Stimulated activated CD4-positive, alpha-beta T cell treated with anti-CD3 and anti-CD28 coated beads, Interleukin-4, amount 100 ng/mL, for 1 hour (primary cell): Measurements from ENCODE around the gene ADD2.
A peak's percentile ranks its signal among the peaks of the same experiment; 100 is the strongest.
"Not testable (repeated sequence)": the region's sequence is repeated elsewhere in the genome, so short reads cannot be mapped to it uniquely, and the experiment has no call there.

Experiments used
- DNase-seq: peaks from one replicate; pipeline ENCODE4 v3.0.0-alpha.2; 2020

Gene ADD2

GRCh38 chr2:70670626-70671025, 97.4 kb downstream of the ADD2 start:
- no peak for DNase-seq

DNA sequence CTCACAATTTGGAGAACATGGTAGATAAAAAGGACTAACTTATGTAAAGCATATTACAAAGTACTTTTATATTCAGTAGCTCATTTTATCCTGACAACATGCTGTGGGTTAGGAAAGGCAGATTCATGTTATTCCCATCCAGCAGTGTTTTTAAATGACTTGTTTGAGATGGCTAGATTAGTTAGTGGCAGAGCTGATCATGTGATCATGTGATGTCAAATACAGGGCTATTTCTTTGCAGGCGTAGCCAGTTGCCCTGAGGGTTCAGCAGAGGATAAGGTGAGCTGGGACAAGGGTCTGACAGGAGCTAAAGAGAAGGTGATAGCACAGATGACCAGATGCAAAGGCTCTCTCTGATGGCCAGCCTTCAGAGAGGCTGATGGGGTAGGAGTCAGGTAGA, 97.8 kb downstream of the ADD2 start:
- DNase-seq = no peak

DNA sequence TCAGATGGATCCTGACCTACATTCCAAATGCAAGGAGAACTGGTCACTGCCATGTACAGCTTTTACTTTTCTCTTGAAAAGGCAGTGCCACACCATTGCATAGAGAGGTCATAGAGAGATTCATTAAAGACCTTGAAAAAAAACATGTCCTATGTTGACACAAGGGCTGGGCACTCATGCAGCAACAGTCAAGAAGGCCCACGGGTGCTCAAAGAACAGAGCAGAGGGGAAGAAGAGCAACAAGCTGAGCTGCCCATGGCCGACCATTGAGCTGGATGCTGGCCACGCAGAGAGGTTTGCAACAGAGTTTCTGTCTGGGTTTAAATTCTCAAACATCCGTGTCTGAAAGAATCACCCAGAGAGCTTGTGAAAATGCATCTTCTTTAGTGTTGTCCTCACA, 99.1 kb downstream of the ADD2 start:
- DNase-seq = no peak

DNA sequence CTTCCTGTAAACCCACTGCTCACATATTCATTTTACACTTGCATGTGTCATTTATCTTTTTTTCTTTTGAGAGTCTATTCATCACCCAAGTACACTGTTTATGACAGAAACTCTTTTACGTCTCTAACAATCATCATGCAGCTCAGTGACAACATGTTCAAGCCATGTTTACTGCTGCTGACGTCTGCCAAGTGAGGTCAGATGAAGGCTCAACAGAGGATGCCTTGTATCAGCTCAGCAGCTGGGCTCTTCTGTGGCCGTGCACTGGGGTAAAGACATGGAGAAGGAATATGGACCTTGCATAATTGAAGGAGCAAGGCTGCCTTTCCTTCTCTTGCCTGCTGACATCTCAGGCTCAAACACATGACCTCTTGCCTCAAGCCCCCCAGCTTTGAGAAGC, 99.6 kb downstream of the ADD2 start:
- no peak for DNase-seq

GRCh38 chr2:70664525-70664924, 103.5 kb downstream of the ADD2 start:
- no peak for DNase-seq

DNA sequence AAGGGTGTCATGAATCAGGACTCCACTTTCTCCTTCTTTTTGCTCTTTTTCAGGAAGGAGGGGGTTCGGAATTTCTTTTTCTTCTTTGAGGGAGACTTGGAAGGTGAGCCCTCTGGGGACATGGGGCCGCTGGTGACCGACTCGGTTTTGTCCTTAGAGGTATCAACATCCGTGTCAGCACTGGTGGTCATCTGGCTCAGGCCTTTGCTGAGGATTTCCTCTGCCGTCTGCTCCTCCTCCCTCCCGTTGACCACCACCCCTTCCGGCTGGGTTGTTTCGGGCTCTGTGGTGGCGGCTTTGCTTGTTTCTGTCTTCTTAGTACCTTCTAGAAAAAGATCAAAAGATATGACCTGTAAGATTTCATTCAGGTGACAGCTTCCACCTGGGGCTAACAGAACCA, 104.6 kb downstream of the ADD2 start:
- DNase-seq = no peak

GRCh38 chr2:70659551-70659950, 108.4 kb downstream of the ADD2 start:
- no peak for DNase-seq

GRCh38 chr2:70658476-70658875, 109.5 kb downstream of the ADD2 start:
- DNase-seq = no peak

- no peak for DNase-seq
Measured at GRCh38 chr2:70657246-70657645, 110.8 kb downstream of the ADD2 start.

DNA sequence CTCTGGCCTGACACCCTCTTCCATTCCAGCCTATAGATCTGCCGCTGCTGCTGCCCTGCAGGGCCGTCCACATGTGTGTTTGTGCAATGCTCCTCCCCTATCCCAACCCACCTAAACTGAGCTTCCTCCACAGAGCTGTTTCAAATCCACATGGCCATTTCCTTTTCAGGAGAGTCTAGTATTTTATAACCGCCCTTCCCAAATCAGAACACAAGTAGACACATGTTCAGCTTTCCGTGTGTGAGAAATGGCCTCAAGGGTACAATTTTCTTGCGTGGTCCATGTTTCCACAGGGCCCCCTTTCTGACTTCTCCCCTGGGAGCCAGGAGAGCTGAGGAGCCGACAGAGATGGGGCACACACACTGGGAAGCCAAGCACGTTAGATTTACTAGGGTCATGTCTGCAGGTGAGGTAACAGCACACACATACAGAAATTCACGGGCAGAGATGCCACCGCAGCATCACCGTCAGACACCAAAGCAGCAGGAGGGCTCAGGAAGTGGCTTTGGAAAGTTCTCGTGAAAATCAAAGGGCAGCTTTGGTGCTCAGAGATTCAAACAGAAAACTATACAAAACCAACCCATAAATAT, 111.5 kb downstream of the ADD2 start:
- peak; percentile 15 for DNase-seq

DNA sequence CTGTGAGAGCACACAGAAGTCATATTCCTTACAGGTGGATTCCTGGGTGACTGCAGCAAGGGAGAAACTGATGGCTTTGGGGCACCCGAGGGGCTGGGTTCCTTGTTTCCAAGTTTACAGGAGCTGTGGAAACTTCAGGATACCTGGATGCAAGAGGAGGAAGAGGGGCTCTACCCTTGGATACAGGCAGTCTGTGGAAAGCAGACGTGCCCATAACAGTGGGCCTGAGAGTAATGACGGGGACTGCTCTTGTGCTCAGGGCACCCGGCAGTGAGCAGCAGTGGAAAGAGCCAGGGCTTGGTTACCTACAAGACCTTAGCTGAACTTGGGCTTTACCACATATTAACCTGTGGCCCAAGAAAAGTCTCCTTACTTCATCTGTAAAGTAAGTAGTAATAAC, 112.2 kb downstream of the ADD2 start:
- no peak for DNase-seq

GRCh38 chr2:70655211-70655610, 112.8 kb downstream of the ADD2 start:
- DNase-seq = not testable (repeated sequence)

- DNase-seq = no peak
Measured at GRCh38 chr2:70651727-70652126, 116.3 kb downstream of the ADD2 start.

- no peak for DNase-seq
Measured at GRCh38 chr2:70651014-70651413, 117.0 kb downstream of the ADD2 start.

DNA sequence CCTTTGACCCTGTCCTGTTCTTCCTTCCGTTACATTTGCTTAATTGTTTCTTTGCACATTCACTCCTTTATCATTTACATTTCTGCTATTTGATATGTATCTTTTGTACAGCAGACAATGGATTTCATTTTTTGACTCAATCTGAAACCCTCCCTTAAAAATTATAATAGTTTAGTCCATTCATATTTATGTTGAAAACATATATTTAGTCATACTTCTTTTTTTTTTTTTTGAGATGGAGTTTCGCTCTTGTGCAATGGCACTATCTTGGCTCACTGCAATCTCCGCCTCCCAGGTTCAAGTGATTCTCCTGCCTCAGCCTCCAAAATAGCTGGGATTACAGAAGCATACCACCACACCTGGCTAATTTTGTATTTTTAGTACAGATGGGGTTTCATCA, 119.0 kb downstream of the ADD2 start:
- no peak for DNase-seq

DNA sequence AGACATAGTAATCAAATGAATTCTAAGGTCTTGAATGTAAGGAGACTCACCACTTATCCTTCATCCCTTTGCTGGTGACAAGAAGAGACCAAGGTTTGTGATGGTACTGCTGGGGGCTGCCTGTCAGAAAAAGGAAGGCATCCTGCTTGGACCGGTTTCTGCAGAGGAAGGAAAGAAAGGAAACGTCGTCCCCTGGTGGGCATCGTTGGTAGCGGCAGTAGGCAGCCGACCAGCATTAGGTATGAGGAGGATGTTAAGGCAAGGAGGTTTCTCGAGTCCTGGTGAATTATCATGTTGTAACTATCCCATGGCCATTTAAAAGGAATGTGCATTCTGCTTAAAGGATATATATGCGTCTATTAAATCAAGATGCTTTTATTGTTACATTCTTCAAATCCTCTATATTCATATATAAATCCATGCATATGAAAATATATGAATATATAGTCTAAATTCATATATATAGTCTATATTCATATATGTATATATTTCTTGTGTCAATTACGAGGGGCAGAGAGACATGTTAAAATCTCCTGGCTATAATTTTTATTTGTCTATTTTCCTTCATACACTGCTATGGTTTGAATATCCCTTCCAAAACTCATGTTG, 120.0 kb downstream of the ADD2 start:
- peak; percentile 74 for DNase-seq

DNA sequence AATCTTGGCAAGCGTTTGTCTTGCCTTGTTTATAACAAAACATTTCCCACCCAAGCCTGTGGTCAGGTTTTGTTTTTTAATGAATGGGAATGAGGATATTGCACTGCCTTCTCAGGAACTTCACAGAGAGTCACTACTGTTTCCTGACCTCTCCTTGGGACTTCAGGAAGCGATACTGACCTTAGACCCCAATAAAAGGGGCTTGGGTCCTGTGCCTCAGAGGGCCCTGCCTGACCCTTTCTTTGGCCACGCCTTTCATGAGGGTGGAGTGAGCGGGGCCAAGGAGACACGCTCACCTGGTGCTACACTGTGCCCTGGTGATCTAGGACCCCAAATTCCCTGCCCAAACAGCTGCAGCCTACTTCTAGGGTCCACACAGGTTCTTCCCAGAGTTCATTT, 121.6 kb downstream of the ADD2 start:
- DNase-seq = no peak

DNA sequence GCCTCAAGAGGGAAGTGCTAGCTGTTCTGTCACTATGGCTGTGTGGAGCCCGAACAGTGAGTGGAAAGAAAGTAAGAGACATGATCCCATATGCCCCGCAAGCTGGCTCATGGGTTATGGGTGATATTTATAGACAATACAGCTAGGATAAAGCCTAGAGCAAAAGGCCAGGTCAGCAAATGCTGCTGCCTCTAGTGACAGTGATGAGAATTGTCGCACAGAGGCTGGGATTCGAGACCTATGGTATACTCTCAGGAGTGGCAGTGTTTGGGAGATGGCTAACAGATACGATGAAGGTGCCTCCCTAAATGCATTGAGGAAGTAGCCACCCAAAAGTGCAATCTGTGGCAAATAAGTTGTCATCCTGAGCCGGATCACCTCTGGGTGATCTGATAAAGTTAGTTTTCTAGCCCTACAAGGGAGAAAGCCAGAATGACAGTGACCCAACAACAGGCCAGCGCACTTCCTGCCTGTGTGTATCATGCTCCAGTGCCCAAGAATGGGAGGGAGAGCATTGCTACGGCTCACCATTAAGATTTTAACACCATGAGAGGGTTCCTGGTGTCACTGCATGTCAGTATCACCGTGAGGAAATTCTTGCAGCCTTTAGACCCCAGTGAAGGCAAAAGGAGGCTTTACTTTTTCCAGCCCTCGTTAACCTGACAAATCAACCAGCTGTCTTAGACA, 122.1 kb downstream of the ADD2 start:
- DNase-seq = no peak

- no peak for DNase-seq
Measured at GRCh38 chr2:70643715-70644114, 124.3 kb downstream of the ADD2 start.

DNA sequence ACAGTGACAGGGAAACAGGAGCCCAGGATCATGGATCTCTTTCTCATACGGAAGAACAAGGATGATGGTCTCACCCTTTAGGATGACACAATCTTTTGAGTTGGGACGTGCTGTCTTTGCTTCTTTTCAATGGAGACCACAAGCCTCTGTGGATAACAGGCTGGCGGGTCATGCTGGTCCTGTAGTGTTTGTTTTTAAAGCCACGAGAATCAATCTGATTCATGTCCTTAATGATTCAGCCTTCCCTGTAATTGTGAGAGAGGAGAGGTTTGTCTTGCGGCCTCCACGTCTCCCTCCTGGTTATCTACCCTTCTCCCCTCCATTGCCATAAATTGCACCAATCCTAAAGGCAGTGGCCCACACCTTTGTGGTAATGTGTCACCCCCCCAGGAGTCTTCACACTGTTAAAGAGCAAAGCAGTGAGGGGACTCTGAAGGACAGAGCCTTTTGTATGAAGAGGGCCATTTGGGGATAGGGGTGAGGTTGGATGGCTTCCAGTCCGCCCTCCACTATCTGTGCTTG, 126.7 kb downstream of the ADD2 start:
- no peak for DNase-seq

DNA sequence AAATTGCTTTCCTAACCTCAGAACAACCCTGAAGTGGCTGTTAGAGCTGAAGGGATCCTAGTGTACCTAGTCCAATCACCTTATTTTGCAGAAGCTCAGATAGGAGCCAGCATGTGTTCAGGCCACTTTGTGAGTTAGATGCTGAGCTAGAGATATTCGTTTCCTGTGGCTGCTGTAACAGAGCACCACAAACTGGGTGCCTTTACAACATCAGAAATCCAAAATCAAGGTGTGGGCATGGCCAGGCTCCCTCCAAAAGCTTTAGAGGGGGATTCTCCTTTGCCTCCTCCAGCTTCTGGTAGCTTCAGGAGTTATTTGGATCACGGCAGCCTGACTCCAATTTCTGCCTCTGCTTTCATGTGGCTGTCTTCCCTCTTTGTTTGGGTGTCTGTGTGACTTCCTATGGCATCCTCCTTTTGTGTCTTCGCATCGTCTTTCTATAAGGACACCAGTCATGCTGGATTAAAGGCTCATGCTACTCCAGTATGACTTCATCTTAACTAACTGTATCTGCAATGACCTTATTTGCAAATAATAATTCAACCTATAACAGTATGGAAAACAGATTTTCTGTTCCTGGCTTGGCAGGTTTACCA, 128.1 kb downstream of the ADD2 start:
- DNase-seq = no peak

DNA sequence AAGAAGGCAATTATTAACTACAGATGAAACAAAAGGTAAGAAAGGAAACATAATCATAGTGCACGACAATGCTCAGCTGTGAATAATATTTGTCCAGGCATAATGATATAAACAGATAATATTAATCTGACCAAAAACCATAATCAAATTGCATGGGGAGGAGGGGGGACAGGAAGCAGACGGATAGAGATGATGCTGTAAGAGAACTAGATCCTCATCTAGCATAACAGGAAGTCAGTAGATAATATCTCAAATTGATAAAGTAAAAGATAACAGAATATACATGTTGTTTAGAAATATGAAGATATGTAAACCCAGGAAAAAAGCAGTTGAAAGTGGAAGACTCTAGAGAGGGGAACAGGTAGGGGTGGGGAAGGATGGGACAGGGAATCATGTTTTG, 129.4 kb downstream of the ADD2 start:
- DNase-seq = no peak

GRCh38 chr2:70633508-70633907, 134.5 kb downstream of the ADD2 start:
- no peak for DNase-seq

DNA sequence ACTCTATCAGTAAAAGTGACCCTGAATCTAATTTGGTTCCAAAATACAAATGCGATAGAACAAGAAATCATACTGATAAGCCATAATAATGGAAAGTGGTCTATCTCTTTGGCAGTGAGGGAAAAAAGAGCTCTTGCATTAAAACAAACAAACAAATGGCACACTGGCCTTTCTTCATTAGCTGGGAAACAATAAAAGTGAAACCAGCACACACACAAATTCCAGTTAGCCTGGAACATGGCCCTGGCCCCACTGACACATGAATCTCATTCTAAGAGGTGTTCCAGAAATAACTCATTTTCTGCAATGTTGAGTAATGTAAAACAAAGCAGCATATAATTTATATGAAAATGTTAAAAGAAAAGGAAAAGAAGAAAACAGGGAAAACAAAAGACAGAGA, 135.0 kb downstream of the ADD2 start:
- no peak for DNase-seq
